PFSK-1 (cell line): ENCODE data around the gene CAVIN4.

Experiments
- FOXP2 ChIP-seq: optimal IDR thresholded peaks from 2 replicates; pipeline ENCODE3; 2011; ENCODE audit warnings: borderline replicate concordance, control low read depth, inconsistent platforms; ENCODE audit not compliant: insufficient read depth; ENCODE audit errors: extremely low read length, extremely low read depth
- POLR2AphosphoS5 ChIP-seq: IDR thresholded peaks from 2 replicates; pipeline ENCODE4 v1.6.1; 2012; ENCODE audit warnings: low read depth, mild to moderate bottlenecking, control low read depth, low read length, moderate library complexity
- REST ChIP-seq, 2 experiments: IDR thresholded peaks; 2 replicates each; pipeline versions ENCODE4 v1.6.1 to v1.8.0; 2011 to 2012; ENCODE audit warnings: low read depth in 2 of 2, low read length in 2 of 2, control low read depth in 1 of 2, inconsistent platforms in 1 of 2, mild to moderate bottlenecking in 1 of 2, moderate library complexity in 1 of 2; ENCODE audit not compliant: insufficient read depth in 1 of 2
- SIN3A ChIP-seq: IDR thresholded peaks from 2 replicates; pipeline ENCODE4 v1.6.1; 2012; ENCODE audit warnings: mild to moderate bottlenecking, low read length, moderate library complexity, borderline replicate concordance; ENCODE audit not compliant: insufficient read depth
- TAF1 ChIP-seq: IDR thresholded peaks from 2 replicates; pipeline ENCODE4 v1.6.1; 2012; ENCODE audit warnings: low read length, control low read depth, borderline replicate concordance; ENCODE audit not compliant: insufficient read depth

Gene CAVIN4

GRCh38 chr9:100575006-100575405, 2.9 kb upstream of the CAVIN4 start:
- TF ChIP-seq REST (IDR thresholded peaks at IDR 0.05; ENCODE audit: insufficient read depth in 1 of 2, low read depth in 2 of 2, low read length in 2 of 2): no peak
- TF ChIP-seq POLR2AphosphoS5: no peak
- TF ChIP-seq TAF1: no peak
- TF ChIP-seq SIN3A: no peak
- TF ChIP-seq FOXP2: no peak

- TF ChIP-seq POLR2AphosphoS5: no peak
- TF ChIP-seq FOXP2: no peak
- no peak for TF ChIP-seq TAF1
Observed at GRCh38 chr9:100575765-100576386, 2.0 kb upstream of the CAVIN4 start.

- TF ChIP-seq SIN3A (no peak), POLR2AphosphoS5 (no peak)
Observed at GRCh38 chr9:100578610-100579009, 731 bp downstream of the CAVIN4 start.

- TF ChIP-seq SIN3A (no peak), POLR2AphosphoS5 (no peak), TAF1 (no peak), FOXP2 (no peak), REST (IDR thresholded peaks at IDR 0.05; ENCODE audit: insufficient read depth in 1 of 2, low read depth in 2 of 2, low read length in 2 of 2) (no peak)
Observed at GRCh38 chr9:100579665-100580064, 1.8 kb downstream of the CAVIN4 start.

GRCh38 chr9:100580257-100580656, 2.4 kb downstream of the CAVIN4 start:
- no peak for TF ChIP-seq SIN3A
- no peak for TF ChIP-seq FOXP2
- TF ChIP-seq REST (IDR thresholded peaks at IDR 0.05; ENCODE audit: insufficient read depth in 1 of 2, low read depth in 2 of 2, low read length in 2 of 2): no peak
- no peak for TF ChIP-seq TAF1
- TF ChIP-seq POLR2AphosphoS5: no peak

GRCh38 chr9:100581081-100581480, 3.2 kb downstream of the CAVIN4 start:
- TF ChIP-seq SIN3A (no peak), POLR2AphosphoS5 (no peak), TAF1 (no peak), FOXP2 (no peak), REST (IDR thresholded peaks at IDR 0.05; ENCODE audit: insufficient read depth in 1 of 2, low read depth in 2 of 2, low read length in 2 of 2) (no peak)
